T-cell (primary cell): ENCODE results near the gene HBG2. TPM values are rescaled to one million over a fixed set of nuclear protein-coding genes. Genes with fewer than 3 reads are reported as not detected.
"Not testable (repeated sequence)": the region's sequence is repeated elsewhere in the genome, so short reads cannot be mapped to it uniquely, and the experiment has no call there.

ENCODE experiments used
- ATAC-seq, 4 experiments: fragments of 200-7000 bp in 3 of 4; fragments of 150-1000 bp in 1 of 4; cut with Tn5 transposase; replicated peaks in 1 of 4; 1 replicate in 3 of 4; 2 replicates in 1 of 4; pipeline ENCODE4 v1.10.0; 2021; ENCODE audit warnings: moderate library complexity in 3 of 4, mild to moderate bottlenecking in 2 of 4, moderate number of reproducible peaks in 1 of 4
- CTCF ChIA-PET, 2 donors: fragments of 300-600 bp; sonication (Branson Sonifier 250); formaldehyde crosslinking; loops; one replicate each; lab custom pipeline; 2022; ENCODE audit warnings: antibody characterized with exemption in 2 of 2; lab: Charles Lee
- POLR2A ChIA-PET, 2 donors: fragments of 300-600 bp; sonication (Branson Sonifier 250); formaldehyde crosslinking; loops; one replicate each; lab custom pipeline; 2022; ENCODE audit warnings: antibody characterized with exemption in 2 of 2; lab: Charles Lee
- DNase-seq, 35 experiments: peaks; one replicate each; pipeline versions ENCODE4 v3.0.0 to v3.0.0-alpha.2; 2013 to 2023
- H3K27ac ChIP-seq: one replicate; pipeline ENCODE4 v1.5.1; 2013; ENCODE audit warnings: low read length
- H3K27me3 ChIP-seq, 2 experiments: replicated peaks in 1 of 2; 1 replicate in 1 of 2; 2 replicates in 1 of 2; pipeline versions ENCODE4 v1.6.1 to v1.7.0; 2013; ENCODE audit warnings: low read length in 1 of 2, mixed read lengths in 1 of 2; ENCODE audit not compliant: control insufficient read depth in 2 of 2, insufficient read depth in 2 of 2; ENCODE audit errors: extremely low read depth in 1 of 2
- H3K36me3 ChIP-seq, 2 donors: 1 replicate in 1 of 2; 2 replicates in 1 of 2; pipeline versions ENCODE4 v1.6.1 to v1.7.0; 2013; ENCODE audit warnings: low read length in 1 of 2; ENCODE audit not compliant: control insufficient read depth in 2 of 2, insufficient read depth in 1 of 2; ENCODE audit errors: extremely low read depth in 1 of 2
- H3K4me1 ChIP-seq, 2 experiments: 1 replicate in 1 of 2; 2 replicates in 1 of 2; pipeline versions ENCODE4 v1.6.1 to v1.7.0; 2013; ENCODE audit warnings: low read length in 2 of 2, mixed read lengths in 1 of 2; ENCODE audit not compliant: insufficient read depth in 2 of 2, control insufficient read depth in 1 of 2; ENCODE audit errors: extremely low read depth in 1 of 2
- H3K4me3 ChIP-seq, 2 donors: 1 replicate in 1 of 2; 2 replicates in 1 of 2; pipeline versions ENCODE4 v1.5.1 to v1.7.0; 2013; ENCODE audit warnings: mild to moderate bottlenecking in 2 of 2, low read length in 1 of 2, moderate library complexity in 1 of 2; ENCODE audit not compliant: control insufficient read depth in 1 of 2; ENCODE audit errors: extremely low read depth in 1 of 2
- H3K9me3 ChIP-seq: 2 replicates; pipeline ENCODE4 v1.7.0; 2013
- H3K27ac Mint-ChIP-seq, 2 donors: one replicate each; pipeline ENCODE4 v1.8.0; 2020 to 2021; ENCODE audit warnings: mild to moderate bottlenecking in 2 of 2, mixed read lengths in 2 of 2
- H3K27me3 Mint-ChIP-seq, 2 donors: one replicate each; pipeline ENCODE4 v1.8.0; 2021 to 2022; ENCODE audit warnings: mixed read lengths in 2 of 2
- H3K36me3 Mint-ChIP-seq: one replicate; pipeline ENCODE4 v1.8.0; 2021; ENCODE audit warnings: mixed read lengths
- H3K4me1 Mint-ChIP-seq, 3 donors: one replicate each; pipeline ENCODE4 v1.8.0; 2020 to 2022; ENCODE audit warnings: mixed read lengths in 3 of 3, mild to moderate bottlenecking in 1 of 3
- H3K4me3 Mint-ChIP-seq, 3 donors: one replicate each; pipeline ENCODE4 v1.8.0; 2020 to 2022; ENCODE audit warnings: mild to moderate bottlenecking in 3 of 3, mixed read lengths in 3 of 3, moderate library complexity in 3 of 3
- H3K9me3 Mint-ChIP-seq, 3 donors: one replicate each; pipeline ENCODE4 v1.8.0; 2020 to 2022; ENCODE audit warnings: mixed read lengths in 3 of 3
- WGBS: methylation state at CpG from one replicate; pipeline ENCODE4 v1.1.5; 2013; ENCODE audit warnings: missing lambda C conversion rate; ENCODE audit not compliant: insufficient coverage; 5-methylcytosine and 5-hydroxymethylcytosine counted together
- total RNA-seq, 35 experiments: library from RNA in 6 of 35; stranded (reverse) in 6 of 35; fragments of 120-200 nt in 1 of 35; gene quantifications; one replicate each; pipeline versions ENCODE4 v1.2.1 to v1.2.4 and lab custom pipeline; 2013 to 2026

The HBG2 gene
- total RNA-seq, 5 donors from 2014 or later (not counting 1 experiment from before 2014, with no cell fraction given), result 5.8 to 13.4 (median 8.2) TPM; not detected in 2

DNA sequence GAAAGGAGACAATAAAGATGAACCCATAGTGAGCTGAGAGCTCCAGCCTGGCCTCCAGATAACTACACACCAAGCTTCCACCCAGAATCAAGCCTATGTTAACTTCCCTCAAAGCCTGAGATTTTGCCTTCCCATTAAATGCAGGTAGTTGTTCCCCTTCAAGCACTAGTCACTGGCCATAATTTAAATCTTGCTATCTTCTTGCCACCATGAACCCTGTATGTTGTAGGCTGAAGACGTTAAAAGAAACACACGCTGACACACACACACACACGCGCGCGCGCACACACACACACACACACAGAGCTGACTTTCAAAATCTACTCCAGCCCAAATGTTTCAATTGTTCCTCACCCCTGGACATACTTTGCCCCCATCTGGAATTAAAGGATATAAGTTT is 6.1 kb downstream of the HBG2 start:
- H3K4me1 ChIP-seq, CTCF ChIA-PET, H3K4me1 Mint-ChIP-seq, DNase-seq, H3K9me3 ChIP-seq, H3K27me3 ChIP-seq, H3K4me3 ChIP-seq, H3K27ac ChIP-seq, H3K27ac Mint-ChIP-seq, H3K36me3 ChIP-seq, ATAC-seq, H3K36me3 Mint-ChIP-seq, H3K4me3 Mint-ChIP-seq, H3K9me3 Mint-ChIP-seq, POLR2A ChIA-PET: not testable (repeated sequence)
- peaks cover 0 to 16% of the 10 kb centered on the region in 2 donors for H3K27me3 Mint-ChIP-seq
- no CpG with 5 or more reads among the region's 7 CpGs for WGBS

DNA sequence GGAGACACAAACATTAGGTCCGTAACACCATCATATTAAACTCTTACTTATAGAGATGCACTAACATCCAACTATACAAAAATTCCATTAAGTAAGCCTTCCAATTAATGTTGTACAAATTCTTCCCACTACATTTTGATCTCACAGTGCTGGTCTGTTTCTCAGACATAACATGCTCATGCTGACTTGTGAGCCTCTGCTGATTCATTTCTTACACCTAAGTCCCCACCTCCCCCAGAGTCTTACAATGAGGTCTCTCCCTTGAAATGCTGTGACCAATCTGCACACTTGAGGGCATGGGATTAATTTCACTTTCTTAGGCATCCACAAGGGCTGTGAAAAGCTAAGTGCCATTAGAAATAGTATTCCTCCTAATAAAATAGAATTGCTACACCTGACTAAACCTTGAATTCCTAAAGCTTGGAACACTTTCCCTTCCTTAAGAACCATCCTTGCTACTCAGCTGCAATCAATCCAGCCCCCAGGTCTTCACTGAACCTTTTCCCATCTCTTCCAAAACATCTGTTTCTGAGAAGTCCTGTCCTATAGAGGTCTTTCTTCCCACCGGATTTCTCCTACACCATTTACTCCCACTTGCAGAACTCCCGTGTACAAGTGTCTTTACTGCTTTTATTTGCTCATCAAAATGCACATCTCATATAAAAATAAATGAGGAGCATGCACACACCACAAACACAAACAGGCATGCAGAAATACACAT is 6.9 kb downstream of the HBG2 start:
- peaks cover 0 to 12% of the 10 kb centered on the region in 2 donors for H3K27me3 Mint-ChIP-seq
- no peak overlapping the region for H3K4me3 ChIP-seq
- POLR2A ChIA-PET, result no interaction called here
- no peak for DNase-seq
- H3K9me3 ChIP-seq, result no peaks in the 10 kb centered on the region
- CTCF ChIA-PET, result no interaction called here
- no peaks in the 10 kb centered on the region for H3K36me3 ChIP-seq
- H3K27ac ChIP-seq, result no peak overlapping the region
- H3K27me3 ChIP-seq, result no peaks in the 10 kb centered on the region
- no peaks in the 10 kb centered on the region for H3K9me3 Mint-ChIP-seq
- H3K4me3 Mint-ChIP-seq, result no peak overlapping the region
- ATAC-seq, result no peak
- H3K27ac Mint-ChIP-seq, result no peak overlapping the region
- H3K36me3 Mint-ChIP-seq, result no peaks in the 10 kb centered on the region
- no peaks in the 10 kb centered on the region for H3K4me1 Mint-ChIP-seq
- WGBS, result no CpG with 5 or more reads among the region's 3 CpGs
- no peaks in the 10 kb centered on the region for H3K4me1 ChIP-seq

DNA sequence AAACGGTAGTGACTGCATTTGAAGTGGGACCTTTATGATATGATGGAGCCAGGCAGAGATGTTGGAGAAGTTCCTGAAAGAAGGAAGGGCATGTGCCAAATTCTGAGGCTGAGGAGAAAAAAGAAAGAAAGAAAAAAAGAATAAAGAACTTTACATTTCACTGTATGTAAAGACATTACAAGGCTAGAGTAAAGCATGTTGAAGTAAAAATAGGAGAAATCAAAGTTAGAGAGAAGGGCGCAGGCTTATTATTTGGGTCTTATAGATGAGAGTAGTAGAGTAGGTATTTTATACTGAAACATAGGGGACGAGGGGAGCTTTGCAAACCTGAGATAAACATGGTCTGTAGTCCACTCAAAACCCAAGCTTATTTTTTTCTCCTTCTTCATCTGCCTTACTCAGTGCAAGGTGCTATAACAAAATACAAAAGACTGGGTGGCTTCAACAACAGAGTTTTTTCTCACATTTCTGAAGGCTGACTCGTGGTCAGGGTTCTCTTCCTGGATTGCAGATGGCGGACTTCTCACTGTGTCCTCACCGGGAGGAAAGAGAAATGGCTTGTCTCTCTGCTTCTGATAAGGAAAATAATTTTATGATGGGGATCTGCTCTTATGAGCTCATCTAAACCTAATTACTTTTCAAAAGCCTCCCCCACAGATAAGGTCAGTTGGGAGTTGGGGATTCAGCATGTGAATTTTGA is 7.7 kb downstream of the HBG2 start:
- Mint-ChIP-seq H3K4me1 (no peaks in the 10 kb centered on the region), H3K27ac (no peak overlapping the region), H3K36me3 (no peaks in the 10 kb centered on the region), H3K9me3 (no peaks in the 10 kb centered on the region), H3K4me3 (no peak overlapping the region), H3K27me3 (peaks cover 0 to 11% of the 10 kb centered on the region in 2 donors)
- no peak overlapping the region for H3K27ac ChIP-seq
- no peaks in the 10 kb centered on the region for H3K4me1 ChIP-seq
- no peaks in the 10 kb centered on the region for H3K9me3 ChIP-seq
- 40% methylated on average over 1 of the region's 6 CpGs for WGBS
- ChIA-PET CTCF (no interaction called here), POLR2A (no interaction called here)
- no peak overlapping the region for H3K4me3 ChIP-seq
- no peaks in the 10 kb centered on the region for H3K27me3 ChIP-seq
- DNase-seq, result no peak
- ATAC-seq, result no peak
- H3K36me3 ChIP-seq, result no peaks in the 10 kb centered on the region

DNA sequence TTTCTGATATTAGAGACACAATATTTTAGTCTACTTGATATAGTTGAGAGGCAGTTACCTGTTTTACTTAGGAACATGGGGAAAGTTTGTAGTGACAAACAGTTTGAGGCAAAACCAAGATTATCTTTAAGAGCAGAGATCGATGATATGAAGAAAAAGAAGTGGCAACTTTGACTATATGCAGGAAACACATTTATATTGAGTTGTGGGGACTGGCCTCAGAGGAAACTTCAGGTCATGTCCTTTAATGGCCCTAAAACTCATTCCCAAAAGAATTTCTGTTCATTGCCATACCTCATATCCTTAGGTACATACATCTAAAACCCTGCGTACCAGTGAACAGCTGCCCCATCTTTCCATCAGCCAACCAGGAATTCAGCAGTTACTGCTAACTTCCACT is 9.4 kb downstream of the HBG2 start:
- DNase-seq (no peak), ATAC-seq (no peak)
- Mint-ChIP-seq H3K4me3 (no peak overlapping the region), H3K9me3 (no peaks in the 10 kb centered on the region), H3K27me3 (peaks cover 0 to 11% of the 10 kb centered on the region in 2 donors), H3K4me1 (no peaks in the 10 kb centered on the region), H3K36me3 (no peaks in the 10 kb centered on the region), H3K27ac (no peak overlapping the region)
- Histone ChIP-seq H3K9me3 (no peaks in the 10 kb centered on the region), H3K27me3 (no peaks in the 10 kb centered on the region), H3K27ac (no peak overlapping the region), H3K36me3 (no peaks in the 10 kb centered on the region), H3K4me3 (no peak overlapping the region), H3K4me1 (no peaks in the 10 kb centered on the region)
- POLR2A ChIA-PET, result no interaction called here
- CTCF ChIA-PET, result no interaction called here
- no CpG with 5 or more reads among the region's 2 CpGs for whole genome bisulfite sequencing

DNA sequence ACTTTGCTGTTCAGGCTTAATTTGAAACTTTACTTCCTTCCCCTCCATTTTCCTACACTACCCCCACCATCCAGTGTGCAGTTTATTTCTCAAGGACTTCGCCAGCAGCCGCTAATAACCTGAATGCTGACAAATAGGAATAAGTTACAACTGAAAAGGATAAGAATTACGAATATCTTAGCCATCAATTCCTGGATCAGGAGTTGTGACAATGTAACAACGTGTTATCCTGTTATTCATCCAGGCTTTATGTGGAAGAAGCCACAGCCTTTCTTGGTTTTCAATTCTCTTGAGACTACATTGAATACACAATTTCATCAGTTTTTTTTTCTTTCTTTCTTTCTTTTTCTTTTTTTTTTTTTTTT is 10.8 kb downstream of the HBG2 start:
- Histone ChIP-seq H3K9me3 (no peaks in the 10 kb centered on the region), H3K4me1 (no peaks in the 10 kb centered on the region), H3K27ac (no peak overlapping the region), H3K4me3 (no peak overlapping the region), H3K36me3 (no peaks in the 10 kb centered on the region), H3K27me3 (no peaks in the 10 kb centered on the region)
- Mint-ChIP-seq H3K27ac (no peak overlapping the region), H3K4me3 (no peak overlapping the region), H3K36me3 (no peaks in the 10 kb centered on the region), H3K4me1 (no peaks in the 10 kb centered on the region), H3K9me3 (no peaks in the 10 kb centered on the region), H3K27me3 (peaks cover 2 to 14% of the 10 kb centered on the region in 2 donors)
- WGBS, result no CpG with 5 or more reads among the region's 4 CpGs
- ATAC-seq (no peak), DNase-seq (no peak)
- CTCF ChIA-PET, result no interaction called here
- POLR2A ChIA-PET, result no interaction called here

DNA sequence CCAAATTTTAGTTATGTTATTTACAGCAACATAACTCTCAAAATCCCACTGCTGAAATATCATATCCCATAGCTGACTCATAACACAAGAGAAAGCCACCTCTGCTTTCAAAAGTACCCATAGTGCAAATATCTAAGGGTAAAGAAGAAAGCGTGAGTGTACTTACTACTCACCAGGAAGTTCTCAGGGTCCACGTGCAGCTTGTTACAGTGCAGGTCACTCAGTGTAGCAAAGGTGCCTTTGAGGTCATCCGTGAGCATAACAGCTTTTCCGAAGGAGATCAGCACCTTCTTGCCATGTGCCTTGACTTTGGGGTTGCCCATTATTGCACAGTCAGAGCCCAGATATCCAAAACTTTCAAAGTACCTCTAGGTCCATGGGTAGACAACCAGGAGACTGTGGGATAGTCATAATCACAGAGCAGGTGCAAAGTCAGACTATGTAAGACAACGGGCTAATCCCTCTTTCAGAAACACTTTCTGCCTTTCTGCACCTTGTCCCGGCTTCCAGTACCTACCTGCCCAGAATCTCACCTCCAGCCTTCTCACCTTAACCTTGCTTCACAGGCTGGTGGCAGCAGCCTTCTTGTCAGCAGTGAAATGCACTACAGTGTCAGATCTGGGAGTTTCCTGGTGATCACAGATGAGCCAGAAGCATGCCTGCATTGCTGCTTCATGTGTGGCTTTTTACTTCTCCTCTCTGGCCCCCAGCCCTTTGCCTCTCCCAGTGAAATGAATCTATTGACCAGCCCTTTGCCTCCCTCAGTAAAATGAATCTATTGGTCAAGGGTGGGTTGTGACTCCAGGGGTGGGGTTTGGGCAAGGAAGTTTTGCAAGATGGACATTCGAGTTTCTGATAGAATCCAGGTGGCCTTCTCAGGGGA is 11.4 kb downstream of the HBG2 start:
- Histone ChIP-seq H3K4me3 (no peak overlapping the region), H3K36me3 (no peaks in the 10 kb centered on the region), H3K27me3 (no peaks in the 10 kb centered on the region), H3K27ac (no peak overlapping the region), H3K9me3 (no peaks in the 10 kb centered on the region), H3K4me1 (no peaks in the 10 kb centered on the region)
- Mint-ChIP-seq H3K36me3 (no peaks in the 10 kb centered on the region), H3K27me3 (peaks cover 2 to 16% of the 10 kb centered on the region in 2 donors), H3K9me3 (no peaks in the 10 kb centered on the region), H3K4me1 (no peaks in the 10 kb centered on the region), H3K4me3 (no peak overlapping the region), H3K27ac (no peak overlapping the region)
- POLR2A ChIA-PET, result no interaction called here
- ATAC-seq (no peak), DNase-seq (no peak)
- CTCF ChIA-PET, result no interaction called here
- WGBS, result 63% methylated on average over 6 of the region's 7 CpGs
